Lower leg skin (tissue), 3 donors: ENCODE data around the gene PDZRN3.

Experiments
- CTCF ChIP-seq, 3 donors: fragments of 450-650 bp; IDR thresholded peaks; one replicate each; pipeline ENCODE4 v1.5.1; 2016; ENCODE audit warnings: antibody characterized with exemption in 3 of 3, mild to moderate bottlenecking in 3 of 3, moderate library complexity in 2 of 3
- POLR2A ChIP-seq, 2 donors: fragments of 450-650 bp; IDR thresholded peaks; one replicate each; pipeline ENCODE4 v1.6.1; 2016 to 2017; ENCODE audit warnings: antibody characterized with exemption in 2 of 2, mild to moderate bottlenecking in 1 of 2, moderate library complexity in 1 of 2

DNA sequence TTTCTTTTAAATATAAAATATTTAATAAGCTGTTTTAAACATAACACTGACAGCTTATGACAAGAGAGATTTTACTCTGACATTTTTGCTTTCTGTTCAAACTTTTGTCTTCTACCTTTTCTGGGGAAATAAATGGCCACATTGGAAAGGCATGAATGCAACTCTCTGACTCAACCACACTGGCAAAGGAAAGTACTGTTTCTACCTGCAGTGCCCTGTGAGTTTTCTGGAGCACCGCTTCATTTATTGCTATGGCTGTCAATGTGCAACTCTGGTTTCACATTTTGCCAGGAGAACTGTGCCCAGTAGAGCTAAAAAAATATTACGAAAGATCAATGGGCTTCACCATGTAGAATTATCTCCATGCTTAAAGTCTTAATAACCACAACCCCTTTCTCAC is 15.1 kb downstream of the PDZRN3 start:
- TF ChIP-seq CTCF (IDR thresholded peaks at IDR 0.05) (no peak), POLR2A (IDR thresholded peaks at IDR 0.05) (no peak)
